ENCODE results near the gene STRA6. TPM values are rescaled to one million over a fixed set of nuclear protein-coding genes. Genes with fewer than 3 reads are reported as not detected.

The STRA6 gene
- total RNA-seq, 1 experiment from 2014 or later = 0.54 TPM

DNA sequence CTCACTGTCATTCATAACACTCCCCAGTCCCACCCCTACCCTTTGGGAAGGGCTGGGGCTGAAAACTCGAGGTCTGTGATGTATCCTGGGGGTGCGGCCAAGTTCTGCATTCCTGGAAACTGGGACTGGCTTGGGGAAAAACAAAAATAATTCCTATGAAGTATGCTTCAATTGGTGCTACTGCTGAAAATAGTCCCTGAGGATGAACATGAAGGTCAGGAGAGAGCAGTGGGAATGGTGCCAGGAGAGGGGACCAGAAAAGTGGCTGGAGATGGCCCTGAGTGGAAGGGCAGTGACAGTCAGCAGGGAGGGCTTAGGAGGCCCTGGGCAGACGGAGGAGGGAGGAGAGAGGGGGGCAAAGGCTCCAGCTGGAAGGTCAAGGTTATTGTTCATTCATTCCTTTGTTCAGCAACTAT is 33.9 kb downstream of the STRA6 start:
- Histone ChIP-seq H3K27me3 (ENCODE audit: insufficient read depth, low read length) (no peaks in the 10 kb centered on the region; the same call in 1 of the 2 replicates), H3K4me1 (ENCODE audit: control insufficient read depth in 1 of 2, insufficient read depth in 2 of 2, low read length in 2 of 2) (no peaks in the 10 kb centered on the region), H3K9ac (ENCODE audit: low read length) (no peak overlapping the region), H3K9me2 (ENCODE audit: insufficient read depth) (no peaks in the 10 kb centered on the region), H2AFZ (ENCODE audit: low read depth, low read length, poor library complexity, severe bottlenecking) (no peak overlapping the region), H4K20me1 (ENCODE audit: insufficient read depth) (no peaks in the 10 kb centered on the region), H3K27ac (ENCODE audit: low read depth, low read length) (no peak overlapping the region), H3K4me3 (replicated peaks in 1 of 2; ENCODE audit: low read depth in 1 of 2, low read length in 2 of 2) (no peak overlapping the region), H3K9me3 (ENCODE audit: control insufficient read depth in 1 of 2, insufficient read depth in 1 of 2, low read depth in 1 of 2, low read length in 2 of 2) (no peaks in the 10 kb centered on the region), H3K4me2 (ENCODE audit: low read length) (no peak overlapping the region), H3K36me3 (ENCODE audit: control insufficient read depth in 1 of 2, insufficient read depth in 2 of 2, low read length in 2 of 2) (no peaks in the 10 kb centered on the region), H3K79me2 (ENCODE audit: insufficient read depth, low read length) (no peaks in the 10 kb centered on the region)
- RAD21 ChIA-PET (ENCODE audit: low non-redundant PET in 1 of 2, low total read pairs in 2 of 2, uncharacterized antibody in 2 of 2, unreplicated experiment in 2 of 2) = no interaction called here
- no peak for TF ChIP-seq POLR2AphosphoS5 (IDR thresholded peaks at IDR 0.05; ENCODE audit: low read depth, low read length)
- no peak for TF ChIP-seq EZH2 (IDR thresholded peaks at IDR 0.05)
- no peak for TF ChIP-seq EGR1 (IDR thresholded peaks at IDR 0.05; ENCODE audit: low read depth)
- TF ChIP-seq CTCF (IDR thresholded peaks at IDR 0.05 in 2 of 3, conservative IDR thresholded peaks at IDR 0.05 in 1 of 3; ENCODE audit: borderline replicate concordance in 1 of 3, insufficient read depth in 1 of 3, low read depth in 2 of 3, low read length in 2 of 3) = no peak
- TF ChIP-seq, protein P1, sequence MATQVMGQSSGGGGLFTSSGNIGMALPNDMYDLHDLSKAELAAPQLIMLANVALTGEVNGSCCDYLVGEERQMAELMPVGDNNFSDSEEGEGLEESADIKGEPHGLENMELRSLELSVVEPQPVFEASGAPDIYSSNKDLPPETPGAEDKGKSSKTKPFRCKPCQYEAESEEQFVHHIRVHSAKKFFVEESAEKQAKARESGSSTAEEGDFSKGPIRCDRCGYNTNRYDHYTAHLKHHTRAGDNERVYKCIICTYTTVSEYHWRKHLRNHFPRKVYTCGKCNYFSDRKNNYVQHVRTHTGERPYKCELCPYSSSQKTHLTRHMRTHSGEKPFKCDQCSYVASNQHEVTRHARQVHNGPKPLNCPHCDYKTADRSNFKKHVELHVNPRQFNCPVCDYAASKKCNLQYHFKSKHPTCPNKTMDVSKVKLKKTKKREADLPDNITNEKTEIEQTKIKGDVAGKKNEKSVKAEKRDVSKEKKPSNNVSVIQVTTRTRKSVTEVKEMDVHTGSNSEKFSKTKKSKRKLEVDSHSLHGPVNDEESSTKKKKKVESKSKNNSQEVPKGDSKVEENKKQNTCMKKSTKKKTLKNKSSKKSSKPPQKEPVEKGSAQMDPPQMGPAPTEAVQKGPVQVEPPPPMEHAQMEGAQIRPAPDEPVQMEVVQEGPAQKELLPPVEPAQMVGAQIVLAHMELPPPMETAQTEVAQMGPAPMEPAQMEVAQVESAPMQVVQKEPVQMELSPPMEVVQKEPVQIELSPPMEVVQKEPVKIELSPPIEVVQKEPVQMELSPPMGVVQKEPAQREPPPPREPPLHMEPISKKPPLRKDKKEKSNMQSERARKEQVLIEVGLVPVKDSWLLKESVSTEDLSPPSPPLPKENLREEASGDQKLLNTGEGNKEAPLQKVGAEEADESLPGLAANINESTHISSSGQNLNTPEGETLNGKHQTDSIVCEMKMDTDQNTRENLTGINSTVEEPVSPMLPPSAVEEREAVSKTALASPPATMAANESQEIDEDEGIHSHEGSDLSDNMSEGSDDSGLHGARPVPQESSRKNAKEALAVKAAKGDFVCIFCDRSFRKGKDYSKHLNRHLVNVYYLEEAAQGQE (IDR thresholded peaks at IDR 0.05; ENCODE audit: low read depth) = no peak
- no peak for TF ChIP-seq FOSL1 (IDR thresholded peaks at IDR 0.05; ENCODE audit: low read depth)
- no peak for TF ChIP-seq SRF (IDR thresholded peaks at IDR 0.05; ENCODE audit: low read depth)
- no peak for TF ChIP-seq ELF1 (IDR thresholded peaks at IDR 0.05; ENCODE audit: borderline replicate concordance, low read depth)
- TF ChIP-seq, protein P2, sequence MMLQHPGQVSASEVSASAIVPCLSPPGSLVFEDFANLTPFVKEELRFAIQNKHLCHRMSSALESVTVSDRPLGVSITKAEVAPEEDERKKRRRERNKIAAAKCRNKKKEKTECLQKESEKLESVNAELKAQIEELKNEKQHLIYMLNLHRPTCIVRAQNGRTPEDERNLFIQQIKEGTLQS (IDR thresholded peaks at IDR 0.05) = no peak
- no peak for TF ChIP-seq SP1 (IDR thresholded peaks at IDR 0.05; ENCODE audit: low read depth)
- no peak for TF ChIP-seq CBX3 (IDR thresholded peaks at IDR 0.05; ENCODE audit: low read depth)
- TF ChIP-seq ZNF274 (IDR thresholded peaks at IDR 0.05; ENCODE audit: low read depth, low read length) = no peak
- TF ChIP-seq POLR2A (IDR thresholded peaks at IDR 0.05; ENCODE audit: borderline replicate concordance, extremely low read depth, insufficient read depth, insufficient read length) = no peak
- no peak for TF ChIP-seq SIN3A (IDR thresholded peaks at IDR 0.05; ENCODE audit: low read depth)
- TF ChIP-seq, protein P3, sequence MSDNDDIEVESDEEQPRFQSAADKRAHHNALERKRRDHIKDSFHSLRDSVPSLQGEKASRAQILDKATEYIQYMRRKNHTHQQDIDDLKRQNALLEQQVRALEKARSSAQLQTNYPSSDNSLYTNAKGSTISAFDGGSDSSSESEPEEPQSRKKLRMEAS (IDR thresholded peaks at IDR 0.05) = no peak
- ATAC-seq = no peak
- no TSS peak for BruUV-seq (replicated peaks)
- intact Hi-C loops (cut with micrococcal nuclease) = no loop called here
- POLR2A ChIA-PET = no interaction called here
- CTCF ChIA-PET = no interaction called here
- no peak for DNase-seq (ENCODE audit: low read depth, low spot score)

Data from HCT116 (cell line).